ENCODE results near the gene NAP1L5. TPM values are rescaled to one million over a fixed set of nuclear protein-coding genes. Genes with fewer than 3 reads are reported as not detected.
A peak's percentile ranks its signal among the peaks of the same experiment; 100 is the strongest.

The NAP1L5 gene
- total and polyA plus RNA-seq, 8 donors = 3.1 to 22.6 (median 5.8) TPM; not detected in 1

GRCh38 chr4:88742561-88742960 is 44.9 kb upstream of the NAP1L5 start:
- Histone ChIP-seq H3K4me3 (no peak overlapping the region), H3K27ac (no peak overlapping the region), H3K4me1 (peaks cover 13 to 61% (median 37%) of the 10 kb centered on the region in 4 donors), H3K9me3 (no peaks in the 10 kb centered on the region), H3K27me3 (no peaks in the 10 kb centered on the region), H3K36me3 (peaks cover 16 to 77% (median 61%) of the 10 kb centered on the region in 4 donors)
- no peak for DNase-seq
- intact Hi-C loops (cut with DNase I; ENCODE audit: low total_unique reads) = no loop called here
- TF ChIP-seq EP300 (IDR thresholded peaks at IDR 0.05) (no peak), POLR2A (IDR thresholded peaks at IDR 0.05) (no peak), POLR2AphosphoS5 (IDR thresholded peaks at IDR 0.05) (no peak)
- TF ChIP-seq, protein P1, sequence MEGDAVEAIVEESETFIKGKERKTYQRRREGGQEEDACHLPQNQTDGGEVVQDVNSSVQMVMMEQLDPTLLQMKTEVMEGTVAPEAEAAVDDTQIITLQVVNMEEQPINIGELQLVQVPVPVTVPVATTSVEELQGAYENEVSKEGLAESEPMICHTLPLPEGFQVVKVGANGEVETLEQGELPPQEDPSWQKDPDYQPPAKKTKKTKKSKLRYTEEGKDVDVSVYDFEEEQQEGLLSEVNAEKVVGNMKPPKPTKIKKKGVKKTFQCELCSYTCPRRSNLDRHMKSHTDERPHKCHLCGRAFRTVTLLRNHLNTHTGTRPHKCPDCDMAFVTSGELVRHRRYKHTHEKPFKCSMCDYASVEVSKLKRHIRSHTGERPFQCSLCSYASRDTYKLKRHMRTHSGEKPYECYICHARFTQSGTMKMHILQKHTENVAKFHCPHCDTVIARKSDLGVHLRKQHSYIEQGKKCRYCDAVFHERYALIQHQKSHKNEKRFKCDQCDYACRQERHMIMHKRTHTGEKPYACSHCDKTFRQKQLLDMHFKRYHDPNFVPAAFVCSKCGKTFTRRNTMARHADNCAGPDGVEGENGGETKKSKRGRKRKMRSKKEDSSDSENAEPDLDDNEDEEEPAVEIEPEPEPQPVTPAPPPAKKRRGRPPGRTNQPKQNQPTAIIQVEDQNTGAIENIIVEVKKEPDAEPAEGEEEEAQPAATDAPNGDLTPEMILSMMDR (IDR thresholded peaks at IDR 0.05) = no peak
- 56 to 75% (median 67%) methylated on average over 2 of the region's 2 CpGs for WGBS, 5 donors

- 67 to 87% (median 81%) methylated on average over 4 of the region's 4 CpGs for WGBS, 5 donors
- DNase-seq = no peak
- no peaks in the 10 kb centered on the region for H3K9me3 ChIP-seq
- no peaks in the 10 kb centered on the region for H3K27me3 ChIP-seq
- TF ChIP-seq, protein P1 (IDR thresholded peaks at IDR 0.05) = no peak
- TF ChIP-seq EP300 (IDR thresholded peaks at IDR 0.05) = no peak
- TF ChIP-seq POLR2AphosphoS5 (IDR thresholded peaks at IDR 0.05) = no peak
- TF ChIP-seq POLR2A (IDR thresholded peaks at IDR 0.05) = no peak
- H3K27ac ChIP-seq = peak overlapping the region; percentile 32 to 78 (median 73)
- peaks cover 23 to 68% (median 46%) of the 10 kb centered on the region in 4 donors for H3K4me1 ChIP-seq
- no peak overlapping the region for H3K4me3 ChIP-seq
- H3K36me3 ChIP-seq = peaks cover 8 to 56% (median 36%) of the 10 kb centered on the region in 4 donors
- intact Hi-C loops (cut with DNase I; ENCODE audit: low total_unique reads) = no loop called here
Observed at GRCh38 chr4:88738180-88738579, 40.6 kb upstream of the NAP1L5 start.

- 18 to 34% (median 27%) methylated on average over 14 of the region's 14 CpGs for WGBS, 5 donors
- Histone ChIP-seq H3K27me3 (no peaks in the 10 kb centered on the region), H3K36me3 (peaks cover 8 to 53% (median 29%) of the 10 kb centered on the region in 4 donors), H3K27ac (peak overlapping the region; percentile 57 to 78 (median 73)), H3K4me1 (peaks cover 23 to 68% (median 46%) of the 10 kb centered on the region in 4 donors), H3K4me3 (no peak overlapping the region), H3K9me3 (no peaks in the 10 kb centered on the region)
- DNase-seq = peak; percentile 44 to 74
- TF ChIP-seq, protein P1 (IDR thresholded peaks at IDR 0.05) = no peak
- TF ChIP-seq POLR2AphosphoS5 (IDR thresholded peaks at IDR 0.05) (peak in 1 of 3 donors; percentile 7), EP300 (IDR thresholded peaks at IDR 0.05) (no peak), POLR2A (IDR thresholded peaks at IDR 0.05) (no peak)
- intact Hi-C loops (cut with DNase I; ENCODE audit: low total_unique reads) = no loop called here
Observed at GRCh38 chr4:88737307-88737941, 39.8 kb upstream of the NAP1L5 start.

DNA sequence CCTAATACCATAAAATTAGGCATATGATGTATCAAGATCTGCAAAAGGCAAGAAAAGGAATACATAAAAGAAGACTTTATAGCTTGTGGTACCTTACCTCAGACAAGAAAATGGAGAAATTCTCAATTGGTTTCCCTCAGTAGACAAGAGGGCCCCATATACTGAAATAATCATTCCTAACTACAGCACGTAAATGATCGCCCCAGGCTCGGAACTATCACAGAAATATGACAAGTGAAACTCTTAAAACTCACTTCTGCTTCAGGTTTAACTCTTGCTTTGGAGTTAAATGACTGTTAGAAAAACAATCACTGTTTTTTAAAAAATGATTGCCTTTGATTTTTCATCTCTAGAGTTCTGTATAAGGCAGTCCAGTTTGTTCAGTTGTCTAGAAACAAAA is 38.6 kb upstream of the NAP1L5 start:
- Histone ChIP-seq H3K27me3 (no peaks in the 10 kb centered on the region), H3K9me3 (no peaks in the 10 kb centered on the region), H3K36me3 (peaks cover 8 to 50% (median 37%) of the 10 kb centered on the region in 4 donors), H3K4me3 (no peak overlapping the region), H3K27ac (peak overlapping the region in 3 of 5 donors; percentile 33 to 73 (median 35)), H3K4me1 (peaks cover 23 to 68% (median 46%) of the 10 kb centered on the region in 4 donors)
- no peak for TF ChIP-seq EP300 (IDR thresholded peaks at IDR 0.05)
- TF ChIP-seq, protein P1 (IDR thresholded peaks at IDR 0.05) = no peak
- TF ChIP-seq POLR2A (IDR thresholded peaks at IDR 0.05) = no peak
- intact Hi-C loops (cut with DNase I; ENCODE audit: low total_unique reads) = no loop called here
- 85 to 97% (median 89%) methylated on average over 3 of the region's 3 CpGs for WGBS, 5 donors
- no peak for DNase-seq

Data from stomach (tissue), 9 donors.